Endothelial cell of umbilical vein (primary cell): ENCODE results near the gene R3HDM2. TPM values are rescaled to one million over a fixed set of nuclear protein-coding genes. Genes with fewer than 3 reads are reported as not detected.

Source experiments
- BruUV-seq: library from RNA; stranded (reverse); fragments of 400-500 nt; replicated peaks from 2 replicates; lab custom pipeline; 2021; lab: Mats Ljungman, UMichigan
- CTCF ChIA-PET: fragments of 300-600, 350-600 bp; sonication (Branson Sonifier 250); formaldehyde crosslinking; loops from one replicate; lab custom pipeline; 2021; ENCODE audit warnings: antibody characterized with exemption, inconsistent platforms; lab: Charles Lee
- POLR2A ChIA-PET: fragments of 300-600, 350-600 bp; sonication (Branson Sonifier 250); formaldehyde crosslinking; loops from one replicate; lab custom pipeline; 2021; ENCODE audit warnings: antibody characterized with exemption, inconsistent platforms; lab: Charles Lee
- DNase-seq: peaks from one replicate; pipeline ENCODE4 v3.0.0-alpha.2; 2011; ENCODE audit warnings: low read depth, low spot score
- FAIRE-seq: peaks from 2 replicates; lab custom pipeline; 2011; peaks lifted over from hg19 to GRCh38; lab: Jason Lieb, UNC
- H2AFZ ChIP-seq: 2 replicates; pipeline ENCODE4 v1.6.0; 2012; ENCODE audit warnings: low read depth, low read length, control low read depth, inconsistent platforms
- H3K27ac ChIP-seq: 2 replicates; pipeline ENCODE4 v1.5.1; 2011; ENCODE audit warnings: low read depth, mild to moderate bottlenecking, control low read depth, low read length, moderate library complexity; ENCODE audit not compliant: insufficient read depth
- H3K27me3 ChIP-seq, 2 experiments: 2 replicates each; pipeline versions ENCODE4 v1.6.0 to v1.6.1; 2011; ENCODE audit warnings: low read length in 2 of 2, mixed read lengths in 1 of 2; ENCODE audit not compliant: control insufficient read depth in 2 of 2, insufficient read depth in 2 of 2
- H3K36me3 ChIP-seq, 2 experiments: 2 replicates in 1 of 2; 3 replicates in 1 of 2; pipeline ENCODE4 v1.5.1; 2011; ENCODE audit warnings: low read length in 2 of 2, mild to moderate bottlenecking in 1 of 2, moderate library complexity in 1 of 2; ENCODE audit not compliant: control insufficient read depth in 2 of 2, insufficient read depth in 2 of 2; ENCODE audit errors: extremely low read depth in 1 of 2
- H3K4me1 ChIP-seq: 3 replicates; pipeline ENCODE4 v1.5.1; 2011; ENCODE audit warnings: mild to moderate bottlenecking, low read length; ENCODE audit not compliant: control insufficient read depth, insufficient read depth; ENCODE audit errors: extremely low read depth
- H3K4me2 ChIP-seq: 2 replicates; pipeline ENCODE4 v1.6.1; 2011; ENCODE audit warnings: low read length, control low read depth, mixed read lengths; ENCODE audit not compliant: insufficient read depth
- H3K4me3 ChIP-seq, 3 experiments: fragments of 200-600 bp in 1 of 3; sonication (generic), shearing (Covaris generic) in 1 of 3; replicated peaks in 1 of 3; 2 replicates each; pipeline ENCODE4 v1.5.1; 2011 to 2016; ENCODE audit warnings: control low read depth in 3 of 3, low read length in 3 of 3, mild to moderate bottlenecking in 2 of 3, inconsistent platforms in 1 of 3, low read depth in 1 of 3, moderate library complexity in 1 of 3; ENCODE audit not compliant: insufficient read depth in 1 of 3
- H3K79me2 ChIP-seq: 2 replicates; pipeline ENCODE4 v1.6.0; 2012; ENCODE audit warnings: low read length, inconsistent platforms; ENCODE audit not compliant: control insufficient read depth, insufficient read depth
- H3K9ac ChIP-seq: replicated peaks from 2 replicates; pipeline ENCODE3; 2011; ENCODE audit warnings: low read length, control low read depth; ENCODE audit not compliant: insufficient read depth; ENCODE audit errors: extremely low read depth
- H3K9me1 ChIP-seq: replicated peaks from 3 replicates; pipeline ENCODE4 v1.6.0; 2011; ENCODE audit warnings: mild to moderate bottlenecking, low read length; ENCODE audit not compliant: control insufficient read depth, insufficient read depth; ENCODE audit errors: extremely low read depth
- H3K9me3 ChIP-seq: replicated peaks from 2 replicates; pipeline ENCODE4 v1.5.1; 2012; ENCODE audit warnings: low read length, inconsistent platforms; ENCODE audit not compliant: control insufficient read depth, insufficient read depth
- H4K20me1 ChIP-seq: replicated peaks from 2 replicates; pipeline ENCODE3; 2011; ENCODE audit warnings: mild to moderate bottlenecking, low read length; ENCODE audit not compliant: control insufficient read depth, insufficient read depth; ENCODE audit errors: extremely low read depth
- EZH2 ChIP-seq: IDR thresholded peaks from 2 replicates; pipeline ENCODE4 v1.6.1; 2012; ENCODE audit warnings: borderline replicate concordance, low read depth, mild to moderate bottlenecking, moderate library complexity, low read length, inconsistent platforms; ENCODE audit not compliant: severe bottlenecking
- GATA2 ChIP-seq: IDR thresholded peaks from 2 replicates; pipeline ENCODE4 v1.7.0; 2011; ENCODE audit warnings: low read depth, mild to moderate bottlenecking, moderate library complexity, mixed read lengths, low read length; ENCODE audit not compliant: insufficient read length, insufficient read depth
- JUN ChIP-seq: IDR thresholded peaks from 2 replicates; pipeline ENCODE4 v1.6.1; 2011; ENCODE audit warnings: borderline replicate concordance, low read depth; ENCODE audit not compliant: insufficient read length, insufficient read depth
- POLR2AphosphoS5 ChIP-seq: IDR thresholded peaks from 2 replicates; pipeline ENCODE4 v1.6.1; 2012; ENCODE audit warnings: low read depth, mild to moderate bottlenecking, control low read depth, low read length, moderate library complexity; ENCODE audit not compliant: insufficient read depth
- dilution Hi-C: fragments of 300-500 bp; cut with MboI; formaldehyde crosslinking; loops from one replicate; pipeline ENCODE4 v1.15.0; 2019; ENCODE audit warnings: low sequenced_read_pairs; ENCODE audit not compliant: extremely low pct_ligation_motif_present
- intact Hi-C: fragments of 100-400 bp; cut with micrococcal nuclease; formaldehyde crosslinking; loops from one replicate; pipeline ENCODE4 v1.10.0; 2022
- polyA plus RNA-seq, 4 experiments: library from polyadenylated mRNA; depleted of rRNA in 3 of 4; stranded (reverse) in 3 of 4; unstranded in 1 of 4; fragments of >200 nt; gene quantifications; 2 replicates each; pipeline versions ENCODE4 v1.2.1 to v1.2.3, GENCODE V29; 2011 to 2012; ENCODE audit warnings: missing spikeins in 1 of 4
- total RNA-seq: library from RNA; stranded (reverse); gene quantifications from 2 replicates; pipeline ENCODE4 v1.2.3, GENCODE V29; 2021
- TF ChIP-seq, protein P1 (sequence below): IDR thresholded peaks from 2 replicates; pipeline ENCODE4 v1.6.1; 2011; ENCODE audit not compliant: insufficient read depth, insufficient read length

The R3HDM2 gene
- total and polyA plus RNA-seq, 2 donors (not counting 3 experiments of a cell fraction or from before 2014, with no cell fraction given), result 26.1 to 31.3 TPM

DNA sequence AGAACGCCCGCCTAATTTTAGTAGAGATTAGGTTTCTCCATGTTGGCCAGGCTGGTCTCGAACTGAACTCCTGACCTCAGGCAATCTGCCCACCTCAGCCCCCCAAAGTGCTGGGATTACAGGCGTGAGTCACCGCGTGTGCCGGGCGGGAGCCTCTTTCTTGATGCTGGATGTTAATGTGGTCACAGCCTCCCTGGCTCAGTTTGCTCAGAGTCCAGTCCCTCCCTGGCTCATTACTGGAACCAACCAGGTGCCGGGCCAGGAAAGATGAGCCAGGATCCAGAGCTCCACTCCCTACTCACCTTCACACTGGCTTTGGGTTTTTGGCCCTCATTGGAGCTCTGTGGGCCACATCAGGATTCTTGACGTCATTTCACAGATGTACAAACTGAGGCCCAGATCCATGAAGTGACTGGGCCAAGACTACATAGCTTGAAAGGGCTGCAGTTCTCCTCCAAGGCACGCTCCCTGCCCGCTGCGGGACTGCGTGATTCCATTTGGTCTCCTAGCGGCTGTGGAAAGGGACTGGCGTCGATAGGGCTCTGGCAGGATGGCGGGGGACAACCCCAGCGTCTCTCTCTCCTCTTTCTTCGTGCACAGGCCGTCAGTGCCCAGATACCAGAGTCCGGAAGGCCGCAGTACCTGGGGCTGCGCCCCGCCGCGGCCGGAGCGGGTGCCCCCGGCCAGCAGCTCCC is 206.4 kb downstream of the R3HDM2 start:
- peaks cover 62 to 64% of the 10 kb centered on the region in 2 experiments for H3K27me3 ChIP-seq
- TF ChIP-seq, protein P1, sequence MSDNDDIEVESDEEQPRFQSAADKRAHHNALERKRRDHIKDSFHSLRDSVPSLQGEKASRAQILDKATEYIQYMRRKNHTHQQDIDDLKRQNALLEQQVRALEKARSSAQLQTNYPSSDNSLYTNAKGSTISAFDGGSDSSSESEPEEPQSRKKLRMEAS, result no peak
- no peak for TF ChIP-seq JUN
- TF ChIP-seq EZH2, result no peak
- no peak for TF ChIP-seq GATA2
- no peak for TF ChIP-seq POLR2AphosphoS5
- dilution Hi-C loops (no loop called here), intact Hi-C loops (loop anchor here (2.0 kb wide), 1 partner anchor 14 kb away; no protein-coding TSS in a partner anchor)
- H3K4me1 ChIP-seq, result peaks cover 6% of the 10 kb centered on the region
- no peaks in the 10 kb centered on the region for H3K79me2 ChIP-seq
- H3K36me3 ChIP-seq, result no peaks in the 10 kb centered on the region
- H3K4me2 ChIP-seq, result no peak overlapping the region
- no peak for DNase-seq
- no peaks in the 10 kb centered on the region for H4K20me1 ChIP-seq
- no peak overlapping the region for H3K4me3 ChIP-seq
- no peak for FAIRE-seq
- no TSS peak for BruUV-seq
- H3K9ac ChIP-seq, result no peak overlapping the region
- H3K27ac ChIP-seq, result no peak overlapping the region
- no peak overlapping the region for H2AFZ ChIP-seq
- no peaks in the 10 kb centered on the region for H3K9me1 ChIP-seq
- H3K9me3 ChIP-seq, result no peaks in the 10 kb centered on the region
- POLR2A ChIA-PET, result no interaction called here
- CTCF ChIA-PET, result interaction anchor here (2.4 to 5.3 kb wide), 3 partner anchors 11 to 18 kb away, joined by 28 to 50 read pairs (median 47); a partner anchor contains a TSS
